Activated T-cell treated with anti-CD3 and anti-CD28 coated beads for 24 hours (primary cell): ENCODE data around the gene DTHD1.

Experiments
- DNase-seq: peaks from one replicate; pipeline ENCODE4 v3.0.0-alpha.2; 2020; ENCODE audit warnings: low read depth

Gene DTHD1

DNA sequence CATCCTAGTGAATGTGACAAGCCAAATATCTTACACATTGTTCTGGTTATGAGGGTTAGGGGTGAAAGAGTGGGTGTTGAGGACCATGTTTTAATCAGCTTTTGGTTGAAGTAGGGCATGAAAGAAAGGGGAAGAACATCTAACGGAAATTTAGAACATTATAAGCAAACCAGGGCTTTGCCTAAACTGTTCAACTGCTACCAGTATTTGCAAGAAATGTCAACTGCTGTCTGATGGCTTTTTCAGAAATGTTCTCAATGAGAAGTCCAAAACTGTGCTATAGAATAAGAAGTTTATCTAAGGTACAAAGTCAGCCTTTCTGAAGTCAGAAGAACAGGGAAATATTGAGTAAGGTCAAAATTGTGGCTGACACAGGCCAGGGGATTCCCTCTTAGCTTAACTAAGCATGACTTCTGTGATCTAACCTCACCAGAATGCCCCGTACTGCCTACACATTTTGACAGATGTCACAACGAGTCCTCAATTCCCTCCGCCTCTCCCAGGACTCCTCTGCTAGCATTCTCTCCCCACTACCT, 67.1 kb downstream of the DTHD1 start:
- no peak for DNase-seq

DNA sequence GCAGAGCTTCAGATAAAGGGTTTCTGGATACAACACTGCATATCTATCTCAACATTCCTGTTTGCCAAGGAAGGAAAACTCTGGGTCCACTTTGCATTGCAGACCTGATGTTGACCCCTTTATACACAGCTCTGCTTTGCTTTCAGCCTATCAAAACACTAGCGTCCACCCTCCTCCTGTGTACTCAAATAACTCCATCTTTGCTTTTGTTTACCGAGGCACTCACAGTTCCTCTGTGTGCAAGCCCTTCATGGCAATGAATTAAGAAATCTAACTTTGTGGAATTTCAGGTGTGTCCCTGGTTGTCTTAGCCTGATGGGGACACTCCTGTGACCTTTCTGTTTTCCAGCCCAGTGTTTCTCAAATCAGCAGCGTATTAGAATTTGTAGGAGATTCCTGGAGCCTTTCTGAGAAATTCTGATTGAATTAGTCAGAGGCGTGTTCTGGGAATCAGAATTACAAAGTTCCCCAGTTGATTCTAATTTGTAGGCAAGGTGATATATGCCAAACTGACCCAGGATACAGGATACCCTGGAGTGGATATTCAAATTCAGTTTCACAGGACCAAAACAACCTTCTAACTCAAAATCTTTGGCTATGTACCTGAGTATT, 68.6 kb downstream of the DTHD1 start:
- no peak for DNase-seq

DNA sequence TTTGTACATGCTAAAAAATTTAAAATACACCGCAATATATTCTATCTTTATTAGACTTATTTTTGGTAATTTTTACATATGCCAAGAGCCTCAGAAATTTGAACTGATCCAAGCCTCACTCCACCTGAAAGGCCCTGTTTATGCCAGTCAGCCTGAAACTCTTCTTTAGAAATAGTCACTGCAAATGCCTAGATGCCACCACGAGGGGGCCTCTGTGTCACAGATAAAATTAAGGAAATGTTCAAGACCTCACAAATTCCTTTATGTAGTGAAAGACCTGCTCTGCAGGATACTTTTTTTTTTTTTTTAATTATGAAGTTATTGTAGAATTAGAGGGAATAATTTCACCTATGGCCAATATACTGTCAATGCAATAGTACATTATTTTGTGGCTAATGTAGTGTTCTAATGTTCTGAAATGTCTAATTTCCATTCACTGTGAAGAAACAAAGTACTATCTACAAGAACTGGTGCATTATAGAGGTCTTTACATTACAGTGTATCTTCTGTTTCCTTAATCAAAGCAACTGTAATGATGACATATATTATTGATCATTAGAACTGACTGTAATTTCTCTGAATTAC, 69.8 kb downstream of the DTHD1 start:
- peak; percentile 60 for DNase-seq

- DNase-seq, result no peak
These were observed 72.6 kb downstream of the DTHD1 start for GRCh38 chr4:36353998-36354397.

DNA sequence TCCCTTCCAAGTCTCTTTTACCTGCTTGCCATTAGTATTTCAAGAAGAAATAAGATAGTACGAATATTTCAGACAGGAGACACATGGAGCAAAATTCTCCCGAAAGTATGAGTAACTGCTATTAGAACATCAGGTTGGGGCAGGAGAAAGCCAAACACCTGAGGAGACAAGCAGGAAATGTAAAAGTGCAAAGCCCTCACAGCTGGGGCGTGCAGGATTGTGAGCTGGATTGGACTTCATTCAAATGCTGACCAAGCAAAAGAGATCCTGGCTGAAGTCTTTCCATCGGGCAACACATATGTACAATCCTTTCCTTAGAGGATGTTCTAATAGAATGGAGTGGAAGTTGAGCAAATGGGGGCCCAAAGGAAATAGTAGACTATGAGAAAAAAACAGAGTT, 76.8 kb downstream of the DTHD1 start:
- no peak for DNase-seq

DNA sequence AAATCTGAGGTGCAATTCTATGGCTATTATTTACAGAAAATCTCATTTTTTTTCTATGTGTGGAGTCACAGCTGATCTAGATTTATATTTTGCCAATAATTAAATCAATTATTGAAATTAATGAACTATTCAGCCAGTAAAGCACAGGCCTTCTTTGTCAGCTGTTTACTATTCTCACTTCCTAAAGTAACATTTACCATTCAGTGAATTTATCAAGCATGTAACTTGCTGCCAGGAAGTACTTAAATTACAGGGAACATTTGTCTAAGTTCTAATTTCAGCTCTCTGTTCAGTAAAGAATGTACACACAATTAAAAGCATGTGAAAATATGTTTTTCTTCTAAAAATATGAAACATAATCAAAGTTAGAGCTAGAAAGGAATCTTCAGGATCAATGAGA, 79.3 kb downstream of the DTHD1 start:
- no peak for DNase-seq

DNA sequence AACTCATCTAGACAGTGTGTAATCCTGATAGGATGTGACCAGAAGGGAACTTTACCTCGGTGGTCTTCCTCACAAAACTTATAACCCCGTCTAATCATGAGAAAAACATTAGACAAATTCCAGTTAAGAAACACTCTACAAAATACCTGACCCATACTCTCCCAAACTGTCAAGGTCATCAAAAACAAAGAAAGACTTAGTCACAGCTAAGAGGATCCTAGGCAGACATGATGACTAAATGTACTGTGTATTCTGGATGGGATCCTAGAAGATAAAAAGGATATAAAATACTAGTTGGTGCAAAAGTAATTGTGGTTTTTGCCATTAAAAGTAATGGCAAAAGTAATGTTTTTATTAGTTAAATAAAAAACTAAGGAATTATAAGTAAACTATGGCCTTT, 81.6 kb downstream of the DTHD1 start:
- no peak for DNase-seq

GRCh38 chr4:36374836-36375511, 93.6 kb downstream of the DTHD1 start:
- DNase-seq, result no peak

GRCh38 chr4:36385951-36386571, 104.6 kb downstream of the DTHD1 start:
- DNase-seq, result no peak

- no peak for DNase-seq
These were observed 105.3 kb downstream of the DTHD1 start for GRCh38 chr4:36386691-36387090.

- no peak for DNase-seq
These were observed 107.3 kb downstream of the DTHD1 start for GRCh38 chr4:36388710-36389109.

- no peak for DNase-seq
These were observed 110.0 kb downstream of the DTHD1 start for GRCh38 chr4:36391411-36391810.

DNA sequence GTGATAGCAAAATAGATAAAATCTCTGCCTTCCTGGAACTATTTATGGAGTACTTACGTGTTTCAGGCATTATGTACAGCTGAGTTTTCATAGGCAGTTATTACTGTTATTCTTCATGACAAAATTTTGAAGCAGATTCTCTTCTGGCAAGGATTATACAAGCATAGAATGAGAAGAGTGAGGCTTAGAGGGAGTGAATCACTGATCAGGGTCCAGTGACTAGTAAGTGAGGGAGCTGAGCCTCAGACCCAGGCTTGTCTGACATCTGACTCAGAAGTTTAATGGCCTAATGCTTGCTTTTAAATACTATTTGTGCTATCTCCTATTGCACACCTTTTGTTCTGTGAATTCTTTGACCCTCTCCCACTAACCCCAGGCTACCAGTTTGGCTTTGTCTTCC, 110.6 kb downstream of the DTHD1 start:
- no peak for DNase-seq

- DNase-seq, result no peak
These were observed 111.5 kb downstream of the DTHD1 start for GRCh38 chr4:36392916-36393315.
